ENCODE data around the gene PLA2G4F.

DNA sequence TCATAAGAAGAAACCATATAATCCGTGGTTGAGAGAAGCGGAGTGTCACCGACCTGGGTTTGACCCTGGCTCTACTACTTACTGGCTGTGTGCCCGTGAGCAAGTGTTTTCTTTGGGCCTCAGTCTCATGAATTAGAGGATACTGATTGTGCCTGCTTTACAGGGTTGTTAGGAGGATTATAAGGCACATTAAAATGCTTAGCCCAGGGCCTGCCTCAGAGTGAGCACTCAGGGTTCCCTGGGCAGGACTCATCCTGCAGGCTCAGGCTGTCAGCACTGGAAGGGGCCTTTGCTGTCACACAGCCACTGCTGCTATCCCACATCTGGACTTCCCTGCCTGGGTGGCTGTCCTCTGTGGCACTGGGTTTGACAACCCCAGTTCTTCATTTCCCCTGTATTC lies 4.7 kb downstream of the PLA2G4F start:
- TF ChIP-seq POLR2AphosphoS5 (IDR thresholded peaks at IDR 0.05), result no peak
- TF ChIP-seq, protein P1, sequence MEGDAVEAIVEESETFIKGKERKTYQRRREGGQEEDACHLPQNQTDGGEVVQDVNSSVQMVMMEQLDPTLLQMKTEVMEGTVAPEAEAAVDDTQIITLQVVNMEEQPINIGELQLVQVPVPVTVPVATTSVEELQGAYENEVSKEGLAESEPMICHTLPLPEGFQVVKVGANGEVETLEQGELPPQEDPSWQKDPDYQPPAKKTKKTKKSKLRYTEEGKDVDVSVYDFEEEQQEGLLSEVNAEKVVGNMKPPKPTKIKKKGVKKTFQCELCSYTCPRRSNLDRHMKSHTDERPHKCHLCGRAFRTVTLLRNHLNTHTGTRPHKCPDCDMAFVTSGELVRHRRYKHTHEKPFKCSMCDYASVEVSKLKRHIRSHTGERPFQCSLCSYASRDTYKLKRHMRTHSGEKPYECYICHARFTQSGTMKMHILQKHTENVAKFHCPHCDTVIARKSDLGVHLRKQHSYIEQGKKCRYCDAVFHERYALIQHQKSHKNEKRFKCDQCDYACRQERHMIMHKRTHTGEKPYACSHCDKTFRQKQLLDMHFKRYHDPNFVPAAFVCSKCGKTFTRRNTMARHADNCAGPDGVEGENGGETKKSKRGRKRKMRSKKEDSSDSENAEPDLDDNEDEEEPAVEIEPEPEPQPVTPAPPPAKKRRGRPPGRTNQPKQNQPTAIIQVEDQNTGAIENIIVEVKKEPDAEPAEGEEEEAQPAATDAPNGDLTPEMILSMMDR (IDR thresholded peaks at IDR 0.05), result no peak
